Stimulated activated CD4-positive, alpha-beta T cell treated with anti-CD3 and anti-CD28 coated beads, Interleukin-2, amount 100 ng/mL, for 48 hours (primary cell): ENCODE results near the gene PSMG1.
"Not testable (repeated sequence)": the region's sequence is repeated elsewhere in the genome, so short reads cannot be mapped to it uniquely, and the experiment has no call there.

ENCODE experiments used
- DNase-seq, 2 donors: peaks; one replicate each; pipeline ENCODE4 v3.0.0-alpha.2; 2020

PSMG1 gene

GRCh38 chr21:39153842-39154241 is 29.4 kb downstream of the PSMG1 start:
- no peak for DNase-seq

GRCh38 chr21:39153373-39153772 is 29.9 kb downstream of the PSMG1 start:
- no peak for DNase-seq

DNA sequence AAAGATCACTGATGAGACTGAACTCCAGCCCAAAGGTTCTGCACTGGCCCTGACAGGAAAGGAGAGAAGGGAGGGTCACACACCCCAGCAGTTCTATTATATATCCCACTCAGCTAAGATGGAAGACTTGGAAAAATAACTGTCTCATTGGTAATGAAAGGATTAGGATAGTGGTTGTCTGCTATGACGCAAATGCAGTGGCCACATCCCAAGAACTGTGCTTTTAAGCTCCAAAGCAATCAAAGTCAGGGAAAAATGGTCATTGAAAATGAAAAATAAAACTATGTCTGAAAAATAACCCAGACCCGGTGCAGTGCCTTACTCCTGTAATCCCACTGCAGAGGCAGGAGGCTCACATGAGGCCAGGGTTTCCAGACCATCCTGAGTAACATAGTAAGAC is 31.0 kb downstream of the PSMG1 start:
- DNase-seq, result no peak

GRCh38 chr21:39150877-39151276 is 32.4 kb downstream of the PSMG1 start:
- no peak for DNase-seq

DNA sequence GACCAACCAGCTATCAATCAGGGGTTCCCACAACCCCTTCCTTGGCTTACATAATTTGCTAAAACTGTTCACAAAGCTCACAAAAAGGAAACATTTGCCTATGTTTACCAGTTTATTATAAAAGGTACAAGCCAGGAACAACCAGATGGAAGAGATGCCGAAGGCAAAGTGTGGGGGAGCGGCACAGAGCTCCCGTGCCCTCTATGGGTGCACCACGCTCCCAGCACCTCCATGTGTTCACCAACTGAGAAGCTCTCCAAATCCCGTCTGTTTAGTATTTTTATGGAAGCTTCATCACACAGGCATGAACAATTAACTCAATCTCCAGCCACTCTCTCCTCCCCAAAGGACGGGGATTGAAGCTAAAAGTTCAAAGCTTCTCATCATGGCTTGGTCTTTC is 32.9 kb downstream of the PSMG1 start:
- no peak for DNase-seq

DNA sequence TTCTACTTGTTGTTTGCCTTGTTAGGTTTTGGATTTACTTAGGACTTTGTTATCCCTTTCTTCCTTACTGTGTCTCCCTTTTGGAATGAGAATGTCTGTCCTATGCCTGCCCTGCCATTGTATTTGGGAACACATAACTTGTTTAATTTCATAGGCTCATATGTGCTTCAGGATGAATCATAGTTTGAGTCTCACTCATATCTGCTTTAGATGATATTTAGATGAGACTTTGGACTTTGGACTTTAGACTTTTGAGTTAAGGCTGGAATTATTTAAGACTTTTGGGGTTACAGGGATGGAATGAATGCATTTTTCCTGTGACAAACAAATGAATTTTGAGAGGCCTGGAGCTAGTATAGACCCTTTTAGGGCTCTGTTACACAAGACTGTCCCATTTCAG is 33.4 kb downstream of the PSMG1 start:
- no peak for DNase-seq

DNA sequence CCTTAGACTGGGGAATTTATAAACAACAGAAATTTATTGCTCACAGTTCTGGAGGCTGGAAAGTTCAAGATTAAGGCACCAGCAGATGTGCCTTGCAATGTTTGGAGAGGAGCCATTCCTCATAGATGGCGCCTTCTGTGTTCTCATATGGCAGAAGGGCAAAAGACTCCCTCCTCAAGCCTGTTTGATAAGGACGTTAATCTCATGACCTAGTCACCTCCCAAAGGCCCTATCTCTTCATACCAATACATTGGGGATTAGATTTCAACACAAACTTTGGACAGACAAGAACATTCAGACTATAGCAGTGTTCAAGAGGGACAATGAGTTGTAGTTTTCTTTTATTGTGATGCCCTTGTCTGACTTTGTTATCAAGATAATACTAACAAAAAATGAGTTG is 34.3 kb downstream of the PSMG1 start:
- DNase-seq, result no peak

GRCh38 chr21:39144191-39144590 is 39.1 kb downstream of the PSMG1 start:
- no peak for DNase-seq

GRCh38 chr21:39142972-39143371 is 40.3 kb downstream of the PSMG1 start:
- no peak for DNase-seq

DNA sequence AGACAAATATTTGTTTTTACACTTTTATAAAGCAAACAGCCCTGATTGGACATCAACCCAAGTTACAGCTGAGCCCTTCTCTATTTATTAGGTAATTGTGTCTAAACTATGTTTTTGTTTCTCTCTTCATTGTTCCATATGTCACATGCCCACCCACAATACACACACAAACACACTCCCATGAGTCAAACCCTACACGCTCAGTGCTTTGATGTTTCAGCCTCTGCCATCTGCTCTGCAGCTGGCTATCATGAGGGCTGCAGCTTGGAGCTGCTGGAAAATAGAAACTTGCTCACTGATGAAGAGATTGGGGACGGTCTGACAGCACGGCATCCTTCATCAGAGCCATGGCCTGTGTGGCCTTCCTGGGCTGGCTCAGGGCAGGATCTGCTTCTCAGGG is 41.7 kb downstream of the PSMG1 start:
- no peak for DNase-seq

DNA sequence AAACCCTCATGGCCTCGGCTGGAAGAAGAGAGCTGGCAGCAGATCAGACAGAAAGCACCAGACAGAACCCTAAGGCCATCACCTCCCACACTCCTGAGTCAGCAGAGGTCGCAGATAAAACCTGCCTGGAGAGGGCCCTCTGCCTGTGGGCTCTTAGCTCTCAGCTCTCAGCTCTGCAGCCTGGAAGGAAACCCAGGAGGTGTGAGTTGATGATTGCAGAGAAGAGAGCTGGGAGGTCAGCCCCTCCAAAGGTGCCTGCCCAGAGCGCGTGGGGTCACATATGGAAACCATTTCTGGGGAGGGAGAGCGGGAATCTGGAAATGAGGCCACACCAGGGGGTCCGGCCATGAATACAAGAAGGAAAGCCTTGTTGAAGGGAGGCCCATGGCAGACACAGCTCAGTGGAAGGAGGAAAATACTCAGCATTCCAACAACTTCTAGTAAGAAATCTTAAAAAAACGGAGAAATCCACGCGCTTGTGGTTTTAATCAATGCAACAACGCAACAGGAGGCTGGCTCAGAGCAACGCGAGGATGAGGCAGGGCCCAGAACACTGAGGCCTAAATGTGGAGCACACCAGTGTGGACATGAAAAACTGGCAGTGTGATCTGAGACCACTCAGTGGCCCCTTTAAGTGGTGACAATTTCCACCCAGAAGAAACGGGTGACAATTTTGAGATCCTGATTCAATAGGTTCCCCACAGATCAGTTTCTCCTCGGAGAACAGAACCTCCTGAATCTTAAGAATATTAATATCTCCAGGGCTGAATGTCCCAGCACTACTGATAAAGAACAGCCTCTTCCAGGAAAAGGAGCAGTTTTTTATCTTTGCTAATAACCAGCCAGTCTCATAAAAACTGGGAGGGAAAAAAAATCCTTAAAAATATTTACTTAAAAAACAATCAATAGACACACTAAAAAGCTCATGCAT is 45.7 kb downstream of the PSMG1 start:
- no peak for DNase-seq

GRCh38 chr21:39136711-39137110 is 46.5 kb downstream of the PSMG1 start:
- no peak for DNase-seq

- not testable (repeated sequence) for DNase-seq
Measured at GRCh38 chr21:39136138-39136537, 47.1 kb downstream of the PSMG1 start.

GRCh38 chr21:39134288-39134810 is 48.9 kb downstream of the PSMG1 start:
- no peak for DNase-seq

DNA sequence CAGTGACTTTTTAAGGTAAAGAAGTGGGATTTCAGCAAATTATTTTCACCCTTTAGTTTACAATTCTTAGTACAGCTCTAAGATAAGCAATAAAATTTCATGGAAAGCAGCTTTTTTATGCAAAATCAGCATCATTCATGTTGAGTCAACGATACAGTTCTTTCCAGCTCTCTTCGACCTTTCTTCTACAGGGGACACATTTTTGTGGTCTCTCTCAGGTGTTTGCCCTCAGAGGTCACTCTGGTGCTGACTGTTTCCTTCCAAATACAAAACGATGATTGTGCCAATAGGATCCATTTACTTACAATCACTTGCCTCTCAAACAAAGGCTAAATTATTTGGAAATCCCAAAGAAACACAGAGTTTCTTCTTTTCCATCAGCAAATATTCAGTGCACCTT is 51.0 kb downstream of the PSMG1 start:
- DNase-seq, result no peak

DNA sequence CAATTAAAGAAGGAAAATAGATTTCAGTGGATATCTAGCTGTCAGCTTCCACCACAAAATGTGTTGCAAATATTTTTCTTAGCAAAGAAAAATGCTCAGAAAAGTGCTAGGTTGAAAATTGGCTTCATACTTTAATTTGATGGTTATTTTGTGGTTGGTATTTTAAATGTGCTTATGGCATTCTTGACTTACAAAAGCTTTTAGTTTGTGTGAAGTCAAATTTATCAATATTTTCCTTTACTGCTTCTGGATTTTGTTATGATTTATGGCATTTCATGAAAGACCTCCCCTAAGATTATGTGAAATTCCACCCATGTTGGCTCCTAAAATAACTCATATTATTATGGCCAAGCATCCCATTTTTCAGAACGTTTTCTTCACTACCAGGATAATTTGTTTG is 51.5 kb downstream of the PSMG1 start:
- no peak for DNase-seq

DNA sequence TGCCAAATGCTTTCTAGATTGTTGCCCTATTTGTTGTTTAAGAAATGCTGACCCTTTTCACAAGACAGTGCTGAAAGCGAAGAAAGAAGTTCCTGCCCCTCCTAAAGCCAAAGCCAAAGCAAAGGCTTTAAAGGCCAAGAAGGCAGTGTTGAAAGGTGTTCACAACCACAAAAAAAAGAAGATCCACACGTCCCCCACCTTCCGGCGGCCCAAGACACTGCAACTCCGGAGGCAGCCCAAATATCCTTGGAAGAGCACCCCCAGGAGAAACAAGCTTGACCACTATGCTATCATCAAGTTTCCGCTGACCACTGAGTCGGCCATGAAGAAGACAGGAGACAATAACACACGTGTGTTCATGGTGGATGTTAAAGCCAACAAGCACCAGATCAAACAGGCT is 55.7 kb downstream of the PSMG1 start:
- DNase-seq, result no peak

DNA sequence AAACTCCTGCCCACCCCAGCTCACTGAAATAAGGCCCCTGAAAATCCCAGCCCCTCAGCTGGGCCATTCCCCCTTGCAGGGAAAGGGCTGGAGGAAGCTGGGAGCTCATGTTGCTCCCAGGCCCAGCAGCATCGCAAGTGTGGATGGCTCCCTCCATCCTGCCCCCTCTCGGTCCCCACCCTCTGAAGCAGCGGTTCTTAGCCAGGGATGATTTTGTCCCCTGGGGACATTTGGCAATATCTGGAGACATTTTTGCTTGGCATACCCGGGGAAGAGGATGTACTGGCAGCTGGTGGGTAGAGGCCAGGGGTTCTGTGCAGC is 56.8 kb downstream of the PSMG1 start:
- DNase-seq, result no peak

DNA sequence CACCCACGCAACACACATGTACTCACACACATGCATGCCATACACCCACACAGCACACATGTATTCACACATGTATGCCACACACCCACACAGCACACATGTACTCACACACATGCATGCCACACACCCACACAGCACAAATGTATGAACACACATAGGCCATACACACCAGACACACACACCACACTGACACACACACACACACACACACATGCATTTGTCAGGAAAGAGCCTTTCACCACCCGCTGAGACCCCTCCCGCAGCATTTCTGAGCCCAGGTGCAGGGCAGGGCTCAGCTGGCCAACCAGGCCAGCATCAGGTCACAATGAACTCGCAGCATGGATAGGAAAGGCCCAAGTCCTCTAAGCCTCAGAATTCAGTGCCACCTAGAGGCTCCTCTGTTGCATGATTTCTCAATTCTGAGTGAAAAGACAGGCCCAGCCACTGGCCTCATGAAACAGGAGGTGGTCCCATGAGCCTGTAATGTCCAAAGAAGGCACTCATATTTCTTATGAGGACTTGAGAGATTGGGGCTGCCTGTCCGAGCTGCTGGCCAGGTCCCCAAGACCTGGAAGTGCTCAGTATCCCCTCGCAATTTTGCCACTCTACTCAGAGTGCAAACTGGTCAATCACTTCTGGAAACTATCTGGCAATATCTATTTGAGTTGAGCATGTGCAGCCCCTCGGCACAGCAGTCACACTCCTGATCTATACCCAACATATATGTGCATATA is 57.3 kb downstream of the PSMG1 start:
- no peak for DNase-seq
